Mucosa of stomach (tissue), 1 donor: ENCODE data around the gene SHC3.

Experiments
- H3K27me3 ChIP-seq: one replicate; pipeline ENCODE4 v1.7.0; 2013; ENCODE audit warnings: mild to moderate bottlenecking, low read length; ENCODE audit not compliant: control insufficient read depth, insufficient read depth
- H3K36me3 ChIP-seq: one replicate; pipeline ENCODE4 v1.7.0; 2013; ENCODE audit warnings: low read length; ENCODE audit not compliant: control insufficient read depth, insufficient read depth
- H3K4me1 ChIP-seq: one replicate; pipeline ENCODE4 v1.7.0; 2013; ENCODE audit warnings: mild to moderate bottlenecking, low read length; ENCODE audit not compliant: control insufficient read depth, insufficient read depth
- H3K4me3 ChIP-seq: one replicate; pipeline ENCODE4 v1.7.0; 2013; ENCODE audit warnings: low read length
- H3K9ac ChIP-seq: one replicate; pipeline ENCODE4 v1.7.0; 2013; ENCODE audit warnings: mild to moderate bottlenecking, low read length, moderate library complexity
- H3K9me3 ChIP-seq: one replicate; pipeline ENCODE4 v1.7.0; 2013; ENCODE audit warnings: mild to moderate bottlenecking, low read length, moderate library complexity; ENCODE audit not compliant: control insufficient read depth
- donor health status: Pancreatic carcinoma.

The SHC3 gene

DNA sequence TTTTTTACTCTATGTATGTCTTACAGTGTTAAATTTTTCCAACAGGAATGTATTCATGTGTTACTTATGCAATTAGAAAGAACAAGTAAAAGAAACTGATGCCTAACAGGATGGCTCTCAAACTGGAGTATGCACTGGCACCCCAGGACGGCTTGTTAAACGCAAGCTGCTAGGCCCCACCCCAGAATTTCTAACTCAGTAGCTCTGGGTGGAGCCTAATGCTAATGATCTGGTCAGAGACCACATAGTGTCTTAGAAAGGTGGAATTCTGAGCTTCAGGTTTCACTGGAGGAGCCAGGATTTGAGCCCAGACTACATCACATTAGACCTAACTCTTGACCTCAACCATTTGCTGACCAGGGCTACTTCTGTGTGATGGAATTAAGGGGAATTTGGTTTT, 34.4 kb downstream of the SHC3 start:
- Histone ChIP-seq H3K9ac (no peak overlapping the region), H3K9me3 (no peaks in the 10 kb centered on the region), H3K36me3 (no peaks in the 10 kb centered on the region), H3K4me3 (no peak overlapping the region), H3K4me1 (no peaks in the 10 kb centered on the region), H3K27me3 (no peaks in the 10 kb centered on the region)

DNA sequence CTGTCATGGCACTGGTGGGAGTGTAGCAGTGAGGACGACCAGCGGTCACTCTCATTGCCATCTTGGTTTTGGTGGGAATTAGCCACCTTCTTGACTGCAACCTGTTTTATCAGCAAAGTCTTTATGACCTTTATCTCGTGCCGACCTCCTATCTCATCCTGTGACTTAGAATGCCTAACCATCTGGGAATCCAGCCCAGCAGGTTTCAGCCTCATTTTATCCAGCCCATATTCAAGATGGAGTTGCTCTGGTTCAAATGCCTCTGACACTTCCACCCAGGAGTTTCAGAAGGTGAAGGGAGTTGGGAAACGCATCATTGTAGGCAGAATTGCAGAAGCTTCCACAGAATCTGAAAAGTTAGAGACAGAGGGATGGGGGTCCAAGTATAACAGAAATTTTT, 35.4 kb downstream of the SHC3 start:
- Histone ChIP-seq H3K9ac (no peak overlapping the region), H3K9me3 (no peaks in the 10 kb centered on the region), H3K36me3 (no peaks in the 10 kb centered on the region), H3K4me3 (no peak overlapping the region), H3K4me1 (no peaks in the 10 kb centered on the region), H3K27me3 (no peaks in the 10 kb centered on the region)

DNA sequence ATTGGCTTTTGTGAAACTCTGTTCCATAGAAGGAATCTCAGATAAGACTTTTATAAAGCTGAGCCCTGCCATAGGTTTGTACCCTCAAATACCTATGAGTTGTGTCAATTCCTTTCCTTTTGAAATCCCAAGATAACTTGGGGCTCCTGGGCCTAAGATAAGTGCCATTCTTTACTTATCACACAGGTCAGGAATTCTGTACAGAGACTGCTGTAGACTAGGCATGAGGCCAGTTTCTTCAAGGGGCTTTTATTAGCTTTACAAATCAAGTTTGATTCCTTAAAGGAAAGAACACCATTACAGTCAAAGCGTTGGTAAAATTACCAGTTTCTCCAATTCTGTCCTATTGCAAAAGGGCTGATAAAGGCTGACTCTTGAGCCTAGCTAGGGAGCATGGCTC, 39.2 kb downstream of the SHC3 start:
- Histone ChIP-seq H3K9me3 (no peaks in the 10 kb centered on the region), H3K9ac (no peak overlapping the region), H3K4me3 (no peak overlapping the region), H3K36me3 (no peaks in the 10 kb centered on the region), H3K4me1 (no peaks in the 10 kb centered on the region), H3K27me3 (no peaks in the 10 kb centered on the region)

DNA sequence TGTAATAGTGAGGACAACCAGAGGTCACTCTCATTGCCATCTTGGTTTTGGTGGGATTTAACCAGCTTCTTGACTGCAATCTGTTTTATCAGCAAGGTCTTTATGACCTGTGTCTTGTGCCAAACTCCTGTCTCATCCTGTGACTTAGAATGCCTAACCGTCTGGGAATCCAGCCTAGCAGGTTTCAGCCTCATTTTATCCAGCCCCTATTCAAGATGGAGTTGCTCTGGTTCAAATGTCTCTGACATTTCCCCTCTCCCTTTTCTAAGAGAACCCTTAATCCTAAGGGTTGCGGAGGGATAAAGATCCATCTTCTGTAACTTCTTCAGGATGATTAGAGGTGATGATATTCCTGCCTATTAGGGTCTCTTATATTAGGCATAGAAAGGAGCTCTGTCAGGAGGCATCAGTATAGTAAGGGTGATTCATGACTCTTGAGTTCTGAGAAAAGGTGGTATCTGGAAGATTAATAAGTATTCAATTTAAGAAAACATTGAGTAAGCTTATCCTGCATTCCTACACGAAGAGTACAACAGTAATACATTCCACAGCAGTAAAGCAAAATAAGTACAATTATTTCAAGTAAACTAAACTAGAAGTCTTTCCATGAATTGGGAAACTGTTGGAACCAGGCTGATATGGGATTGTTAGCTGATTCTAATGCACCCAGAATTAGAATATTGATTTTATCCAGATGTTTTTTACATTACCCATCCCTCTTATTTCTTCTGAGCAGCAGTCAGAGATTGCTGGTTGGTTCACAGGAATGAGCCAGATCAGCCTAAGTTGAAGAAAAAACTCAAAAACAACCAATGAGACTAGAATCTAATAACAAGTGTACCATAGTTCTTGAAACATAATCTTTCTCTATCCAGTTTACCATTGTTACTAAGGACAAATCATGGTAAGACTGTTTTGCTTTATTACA, 39.9 kb downstream of the SHC3 start:
- no peaks in the 10 kb centered on the region for H3K27me3 ChIP-seq
- no peak overlapping the region for H3K4me3 ChIP-seq
- H3K9me3 ChIP-seq: no peaks in the 10 kb centered on the region
- H3K9ac ChIP-seq: no peak overlapping the region
- no peaks in the 10 kb centered on the region for H3K4me1 ChIP-seq
- H3K36me3 ChIP-seq: no peaks in the 10 kb centered on the region

DNA sequence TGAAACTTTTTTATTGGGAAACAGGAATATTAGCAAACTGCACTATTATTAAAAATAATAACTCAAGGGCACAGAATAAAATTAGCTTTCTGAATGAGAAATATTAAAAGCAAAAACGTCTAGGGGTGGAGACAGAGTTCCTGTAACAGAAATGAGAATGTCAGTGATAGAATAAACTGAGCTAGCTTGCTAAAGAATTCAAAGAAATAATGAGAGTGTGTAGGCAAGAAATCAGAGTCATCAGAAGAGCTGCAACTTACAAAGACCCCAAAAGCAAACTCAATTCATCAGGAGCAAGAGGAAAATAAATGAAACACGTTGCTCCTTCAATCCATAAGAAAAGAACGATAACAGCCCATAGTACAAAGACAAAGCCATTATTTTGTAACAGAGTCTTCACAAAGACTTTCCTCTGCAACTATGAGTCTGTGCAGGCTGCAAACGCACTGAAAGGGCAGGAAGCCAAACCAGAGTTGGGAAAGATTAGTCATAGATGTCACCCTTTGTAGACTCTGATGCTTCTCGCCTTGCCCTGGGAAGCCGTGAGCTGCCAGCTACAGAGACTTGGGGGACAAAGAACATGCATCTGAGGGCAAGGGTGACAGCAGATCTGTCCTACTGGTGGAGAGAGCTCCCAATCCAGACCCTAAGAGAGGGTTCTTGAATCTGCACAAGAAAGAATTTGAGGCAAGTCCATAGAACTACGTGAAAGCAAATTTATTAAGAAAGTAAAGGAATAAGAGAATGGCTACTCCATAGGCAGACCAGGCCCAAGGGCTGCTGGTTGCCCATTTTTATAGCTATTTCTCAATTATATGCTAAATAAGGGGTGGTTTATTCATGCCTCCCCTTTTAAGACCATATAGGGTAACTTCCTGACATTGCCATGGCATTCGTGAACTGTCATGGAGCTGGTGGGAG, 40.8 kb downstream of the SHC3 start:
- Histone ChIP-seq H3K4me1 (no peaks in the 10 kb centered on the region), H3K27me3 (no peaks in the 10 kb centered on the region), H3K9ac (no peak overlapping the region), H3K9me3 (no peaks in the 10 kb centered on the region), H3K36me3 (no peaks in the 10 kb centered on the region), H3K4me3 (no peak overlapping the region)

DNA sequence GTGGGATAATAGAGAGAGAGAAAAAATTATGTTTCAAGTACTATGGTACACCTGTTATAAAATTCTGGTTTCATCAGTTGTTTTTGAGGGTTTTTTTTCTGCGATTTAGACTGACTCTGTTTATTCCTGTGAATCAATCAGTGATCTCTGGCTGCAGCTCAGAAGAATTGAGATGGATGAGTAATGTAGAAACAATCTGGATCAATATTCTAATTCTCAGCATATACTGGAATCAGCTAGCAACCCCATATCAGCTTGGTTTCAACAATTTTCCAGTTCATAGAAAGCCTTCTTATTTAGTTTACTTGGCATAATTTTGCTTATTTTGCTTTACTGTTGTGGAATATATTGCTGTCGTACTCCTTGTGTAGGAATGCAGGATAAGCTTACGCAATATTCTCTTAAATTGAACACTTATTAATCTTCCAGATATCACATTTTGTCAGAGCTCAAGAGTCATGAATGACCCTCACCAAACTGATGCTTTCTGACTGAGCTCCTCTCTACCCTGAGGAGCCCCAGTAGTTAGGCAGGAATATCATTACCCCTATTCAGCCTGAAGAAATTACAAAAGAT, 42.9 kb downstream of the SHC3 start:
- Histone ChIP-seq H3K9me3 (no peaks in the 10 kb centered on the region), H3K9ac (no peak overlapping the region), H3K4me1 (no peaks in the 10 kb centered on the region), H3K36me3 (no peaks in the 10 kb centered on the region), H3K4me3 (no peak overlapping the region), H3K27me3 (no peaks in the 10 kb centered on the region)

DNA sequence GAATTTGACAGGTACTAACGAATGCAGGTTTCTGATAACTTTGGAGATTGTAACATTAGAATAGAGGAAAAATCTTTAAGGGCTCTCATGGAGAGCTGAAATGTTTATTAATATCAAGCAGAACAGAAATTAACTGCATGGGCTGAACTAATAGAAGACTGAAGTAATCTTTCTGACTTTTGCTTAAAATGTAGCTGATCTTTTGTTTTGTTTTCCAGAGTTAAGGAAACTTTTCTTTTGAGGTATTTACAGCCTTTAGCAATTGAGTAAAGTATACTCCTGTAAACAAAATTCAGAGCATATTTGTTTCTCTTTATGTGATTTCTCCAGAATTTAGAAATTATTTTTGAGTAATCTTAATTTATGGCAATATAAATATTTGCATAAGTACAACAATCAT, 43.9 kb downstream of the SHC3 start:
- H3K9me3 ChIP-seq: no peaks in the 10 kb centered on the region
- H3K4me1 ChIP-seq: no peaks in the 10 kb centered on the region
- no peaks in the 10 kb centered on the region for H3K27me3 ChIP-seq
- no peak overlapping the region for H3K4me3 ChIP-seq
- no peaks in the 10 kb centered on the region for H3K36me3 ChIP-seq
- no peak overlapping the region for H3K9ac ChIP-seq

DNA sequence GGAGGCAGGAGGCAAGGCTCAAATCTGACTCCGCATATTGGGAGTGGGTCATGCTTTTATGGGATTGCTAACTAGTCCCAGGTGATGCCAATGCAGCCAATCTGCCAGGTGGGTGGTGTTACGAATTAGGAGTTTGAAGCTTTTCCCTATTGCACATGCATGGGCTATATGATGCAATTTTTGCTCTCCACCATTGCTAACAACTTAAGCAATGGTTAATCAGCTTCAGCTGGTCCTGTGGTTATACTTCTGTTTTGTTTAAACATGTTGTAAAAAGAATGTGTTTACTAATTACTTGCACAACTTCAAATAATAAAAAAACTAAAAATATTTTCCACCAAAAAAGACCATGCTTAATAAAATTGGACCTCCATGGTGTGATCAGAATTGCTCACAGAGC, 55.7 kb downstream of the SHC3 start:
- Histone ChIP-seq H3K9ac (no peak overlapping the region), H3K27me3 (no peaks in the 10 kb centered on the region), H3K4me1 (no peaks in the 10 kb centered on the region), H3K4me3 (no peak overlapping the region), H3K9me3 (no peaks in the 10 kb centered on the region), H3K36me3 (no peaks in the 10 kb centered on the region)

DNA sequence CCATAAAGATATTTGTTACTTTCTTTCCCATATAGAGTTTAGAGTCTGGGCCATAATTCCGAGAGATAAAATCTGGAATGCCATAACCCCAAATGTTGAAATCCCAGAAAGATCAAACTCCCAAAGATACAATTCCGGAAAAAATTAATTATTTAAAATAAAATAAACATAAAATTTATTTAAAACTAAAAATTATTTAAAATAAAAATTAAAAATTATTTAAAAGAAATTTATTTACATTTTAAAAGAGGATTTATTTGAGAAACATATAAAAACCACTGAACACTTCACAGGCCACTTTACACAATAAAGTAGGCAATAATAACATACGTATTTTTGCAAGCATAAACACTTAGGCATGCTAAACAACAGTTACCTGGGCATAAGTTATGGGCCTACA, 57.9 kb downstream of the SHC3 start:
- no peaks in the 10 kb centered on the region for H3K36me3 ChIP-seq
- H3K9me3 ChIP-seq: no peaks in the 10 kb centered on the region
- H3K9ac ChIP-seq: no peak overlapping the region
- no peaks in the 10 kb centered on the region for H3K4me1 ChIP-seq
- no peak overlapping the region for H3K4me3 ChIP-seq
- no peaks in the 10 kb centered on the region for H3K27me3 ChIP-seq

DNA sequence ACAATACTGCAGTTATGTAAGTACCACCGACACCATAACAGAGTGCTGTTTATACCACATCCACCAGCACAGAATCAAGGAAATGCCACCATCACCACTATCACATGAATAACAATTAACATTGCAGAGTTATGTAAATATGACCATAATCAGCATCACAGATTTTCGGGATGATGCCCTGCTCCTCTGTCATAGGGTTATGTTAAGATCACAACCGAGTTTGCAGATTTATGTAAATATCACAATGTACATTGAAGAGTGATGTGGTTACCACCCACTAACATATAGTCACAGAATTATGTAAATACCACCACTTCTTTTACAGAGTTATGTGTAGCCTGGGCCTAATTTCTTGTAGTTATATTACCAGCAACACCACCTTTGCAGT, 61.8 kb downstream of the SHC3 start:
- Histone ChIP-seq H3K4me1 (no peaks in the 10 kb centered on the region), H3K36me3 (no peaks in the 10 kb centered on the region), H3K27me3 (no peaks in the 10 kb centered on the region), H3K9me3 (no peaks in the 10 kb centered on the region), H3K4me3 (no peak overlapping the region), H3K9ac (no peak overlapping the region)

DNA sequence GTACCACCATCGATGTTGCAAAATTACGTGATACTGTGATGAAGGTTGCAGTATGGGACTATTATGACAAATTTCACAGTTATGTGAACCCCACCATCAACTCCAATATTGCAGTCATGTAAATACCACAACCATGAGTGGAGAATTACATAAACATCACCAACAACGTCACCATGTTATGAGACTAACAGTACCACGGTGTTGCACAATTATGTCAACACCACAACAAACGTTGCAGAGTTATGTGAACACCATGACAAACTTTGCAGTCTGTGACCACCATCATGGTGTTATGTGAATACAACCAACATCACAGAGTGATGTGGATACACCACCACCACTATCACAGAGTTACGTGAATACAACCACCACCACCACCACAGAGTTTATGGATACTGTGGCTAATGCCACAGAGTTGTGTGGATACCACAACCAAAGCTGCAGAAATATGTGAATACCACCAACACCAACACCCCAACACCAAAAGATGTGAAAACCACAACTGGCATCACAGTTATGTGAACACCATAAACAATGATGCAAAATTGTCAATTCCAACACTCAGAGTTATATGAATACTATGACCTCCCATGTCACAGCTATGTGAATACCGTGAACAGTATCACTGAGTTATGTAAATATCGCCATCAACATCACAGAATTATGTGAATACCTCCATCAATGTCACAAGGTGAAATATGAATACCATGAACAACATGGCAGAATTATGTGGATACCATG, 62.4 kb downstream of the SHC3 start:
- Histone ChIP-seq H3K4me3 (no peak overlapping the region), H3K27me3 (no peaks in the 10 kb centered on the region), H3K36me3 (no peaks in the 10 kb centered on the region), H3K9ac (no peak overlapping the region), H3K4me1 (no peaks in the 10 kb centered on the region), H3K9me3 (no peaks in the 10 kb centered on the region)
